HG03342 (cell line): Measurements from ENCODE around the gene ABCC11.

Source experiments
- ATAC-seq: cut with Tn5 transposase; IDR thresholded peaks from one replicate; pipeline ENCODE4 v1.9.1; 2021; ENCODE audit warnings: mild to moderate bottlenecking, moderate library complexity; ENCODE audit not compliant: unreplicated experiment

ABCC11 gene

DNA sequence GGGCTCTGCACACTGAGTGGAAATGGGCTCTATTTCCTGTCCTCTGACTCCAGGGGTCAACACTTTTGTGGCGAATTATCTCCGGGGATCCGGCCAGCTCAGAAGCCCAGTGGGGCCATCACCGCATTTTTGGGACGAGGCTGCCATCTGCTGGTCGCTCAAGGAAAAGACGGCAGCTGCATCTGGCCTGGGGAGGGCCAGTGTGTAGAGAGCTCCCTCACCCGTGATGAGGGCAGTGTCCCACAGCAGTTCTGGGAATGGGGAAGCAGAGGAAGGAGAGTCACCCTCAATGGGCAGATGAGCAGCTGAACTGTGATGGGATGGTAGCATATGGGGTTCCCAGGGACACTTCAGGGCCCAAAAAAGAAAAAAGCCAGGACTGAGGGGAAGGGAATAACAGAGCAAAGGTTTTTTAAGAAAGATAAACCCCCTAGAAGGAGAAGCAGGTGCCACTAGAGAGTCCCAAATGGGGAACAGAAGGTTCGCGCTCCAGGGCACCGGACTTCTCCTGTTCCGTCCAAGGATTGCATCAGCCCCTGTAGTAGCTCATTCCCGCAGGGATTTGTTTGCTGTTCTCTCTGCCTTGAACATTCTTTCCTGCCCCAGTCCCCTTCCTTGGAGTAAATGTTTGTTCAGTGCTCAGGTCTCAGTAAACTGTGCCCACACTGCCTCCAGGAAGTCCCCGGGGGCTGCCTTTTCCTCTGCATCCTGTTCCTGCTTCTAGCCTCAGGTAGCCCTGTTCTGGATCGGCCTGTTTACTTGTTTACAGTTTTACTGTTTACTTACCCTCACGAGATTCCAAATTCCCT is 82.2 kb downstream of the ABCC11 start:
- ATAC-seq = peak; percentile 90

DNA sequence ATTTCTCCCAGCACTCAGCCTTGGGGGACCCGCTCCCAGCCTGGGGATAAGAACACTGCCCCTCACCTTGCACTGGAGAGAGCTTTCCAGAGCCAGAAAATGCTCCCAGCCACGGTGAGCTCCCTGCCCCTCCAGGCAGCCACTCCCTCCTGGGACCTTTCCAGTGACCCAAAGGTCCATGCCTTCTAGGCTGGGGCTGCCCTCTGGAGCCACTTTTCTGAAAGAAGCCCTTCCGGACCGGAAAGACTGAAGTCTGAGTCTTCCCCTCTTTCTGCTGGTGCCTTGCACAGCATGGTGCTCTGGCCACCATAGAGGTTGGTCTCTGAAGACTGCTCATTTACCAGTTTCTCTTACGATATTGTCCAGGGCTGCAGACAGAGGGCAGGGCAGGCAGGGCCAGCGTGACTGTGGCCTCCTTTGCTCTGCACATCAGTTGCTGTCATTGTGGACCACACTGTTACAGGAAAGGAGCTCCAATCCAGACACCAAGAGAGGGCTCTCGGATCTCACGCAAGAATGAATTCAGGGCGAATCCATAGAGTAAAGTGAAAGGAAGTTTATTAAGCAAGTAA is 84.4 kb downstream of the ABCC11 start:
- ATAC-seq = no peak

DNA sequence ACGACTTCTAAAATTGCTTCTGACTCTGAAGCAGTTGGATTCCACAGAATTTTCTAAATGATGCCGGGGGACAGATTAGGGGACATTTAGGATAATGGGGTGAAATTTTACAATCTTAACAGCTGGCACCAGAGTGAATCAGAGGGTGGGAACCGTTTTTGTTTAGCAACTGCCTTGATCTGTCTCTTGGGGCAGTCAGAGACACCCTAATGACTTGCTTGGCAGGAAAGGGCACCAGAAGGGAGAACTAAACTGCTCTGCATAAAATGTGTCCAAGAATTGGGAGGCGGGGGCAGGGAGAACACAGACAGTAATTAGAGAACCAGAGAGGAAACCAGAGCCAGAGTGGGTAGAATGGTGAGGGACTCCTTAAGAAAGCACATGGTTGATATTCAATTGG is 85.4 kb downstream of the ABCC11 start:
- ATAC-seq = no peak

DNA sequence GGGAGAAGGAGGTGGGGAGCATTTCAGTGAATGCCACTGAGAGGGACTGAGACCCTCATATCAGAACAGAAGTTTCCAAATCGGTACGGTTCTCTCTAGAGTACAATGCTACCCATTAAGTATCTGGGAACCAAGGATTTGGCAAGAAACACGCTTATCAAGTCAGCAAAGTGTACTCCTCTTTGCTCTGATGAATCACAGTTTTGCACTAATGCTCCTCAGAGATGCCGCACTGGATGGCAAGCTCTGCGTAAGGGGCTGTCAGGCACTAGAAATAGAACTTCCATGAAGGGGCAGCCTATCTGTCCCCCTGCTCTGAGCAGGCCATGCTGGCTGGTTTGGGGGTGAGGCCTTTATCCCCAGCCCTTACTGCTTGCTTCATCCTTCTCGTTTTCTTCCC is 86.8 kb downstream of the ABCC11 start:
- no peak for ATAC-seq

DNA sequence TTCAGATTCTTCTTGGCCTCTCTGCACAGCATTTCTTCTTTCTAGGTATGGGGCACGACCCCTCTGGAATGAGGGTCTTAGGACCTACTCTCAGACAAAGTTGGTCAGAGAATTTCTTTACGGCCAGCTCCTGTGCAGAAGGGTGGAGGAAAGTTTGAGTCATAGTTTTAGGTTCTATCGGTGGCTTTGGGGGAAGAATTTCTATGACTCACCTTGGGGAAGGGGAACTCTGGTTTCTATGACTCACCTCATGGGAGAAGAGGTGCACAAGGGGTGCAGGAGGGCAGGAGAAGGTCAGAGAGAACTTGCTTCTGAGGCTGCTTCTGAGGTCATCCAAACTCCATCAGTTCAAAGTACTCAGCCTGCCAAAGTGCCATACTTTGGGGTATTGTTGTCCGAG is 89.0 kb downstream of the ABCC11 start:
- peak; percentile 78 for ATAC-seq

DNA sequence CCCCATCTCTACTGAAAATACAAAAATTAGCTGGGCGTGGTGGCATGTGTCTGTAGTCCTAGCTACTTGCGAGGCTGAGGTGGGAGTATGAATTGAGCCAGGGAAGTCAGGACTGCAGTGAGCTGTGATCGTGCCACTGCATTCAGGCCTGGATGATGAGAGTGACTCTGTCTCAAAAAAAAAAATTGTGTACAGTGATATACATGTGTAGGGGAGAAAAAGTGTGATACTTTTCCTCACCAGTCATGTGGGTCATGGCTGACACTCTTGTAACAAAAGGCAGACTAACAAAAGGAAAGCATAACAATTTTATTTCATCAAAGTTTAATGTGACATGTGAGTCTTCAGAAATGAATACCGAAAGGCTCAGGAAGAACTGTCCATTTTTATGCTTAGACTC is 89.5 kb downstream of the ABCC11 start:
- peak; percentile 11 for ATAC-seq

DNA sequence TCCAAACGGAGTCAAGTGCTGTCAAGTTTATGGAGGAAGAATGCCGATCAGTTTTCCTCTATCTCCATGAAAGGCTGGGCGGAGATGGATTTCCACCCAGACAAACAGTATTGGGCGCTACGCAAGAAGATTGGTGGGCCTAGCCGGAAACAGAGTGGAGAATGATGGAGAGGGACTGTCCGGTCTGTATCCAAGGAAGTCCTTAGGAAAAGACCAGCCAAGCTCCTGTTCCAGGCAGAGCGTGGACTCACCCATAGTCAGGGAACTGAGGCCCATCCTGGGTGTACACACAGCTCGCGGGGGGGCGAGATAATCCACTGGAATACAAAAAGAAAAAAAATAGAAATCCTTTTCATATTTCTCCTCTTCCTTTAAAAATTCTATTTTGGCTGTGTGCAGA is 90.0 kb downstream of the ABCC11 start:
- ATAC-seq = no peak

DNA sequence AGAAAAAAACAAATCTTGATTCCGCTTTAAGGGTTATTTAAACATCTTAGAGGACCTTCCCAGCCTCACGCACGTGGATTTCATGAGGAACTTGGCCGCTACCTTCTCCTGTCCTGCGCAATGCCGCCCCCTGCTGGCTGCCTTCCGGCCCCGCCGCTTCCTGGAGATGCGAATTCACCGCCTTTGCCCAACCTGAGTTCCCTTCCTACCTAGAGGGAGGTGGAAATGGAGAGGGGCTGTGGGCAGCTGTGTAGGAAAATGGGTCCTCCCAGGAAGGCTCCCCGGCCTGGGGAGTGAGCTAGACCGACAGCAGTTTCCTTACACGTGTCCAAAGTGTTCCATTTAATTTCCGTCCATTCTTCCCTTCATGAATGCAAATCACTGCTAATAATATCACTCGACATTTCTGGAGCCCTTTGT is 90.5 kb downstream of the ABCC11 start:
- peak; percentile 61 for ATAC-seq

DNA sequence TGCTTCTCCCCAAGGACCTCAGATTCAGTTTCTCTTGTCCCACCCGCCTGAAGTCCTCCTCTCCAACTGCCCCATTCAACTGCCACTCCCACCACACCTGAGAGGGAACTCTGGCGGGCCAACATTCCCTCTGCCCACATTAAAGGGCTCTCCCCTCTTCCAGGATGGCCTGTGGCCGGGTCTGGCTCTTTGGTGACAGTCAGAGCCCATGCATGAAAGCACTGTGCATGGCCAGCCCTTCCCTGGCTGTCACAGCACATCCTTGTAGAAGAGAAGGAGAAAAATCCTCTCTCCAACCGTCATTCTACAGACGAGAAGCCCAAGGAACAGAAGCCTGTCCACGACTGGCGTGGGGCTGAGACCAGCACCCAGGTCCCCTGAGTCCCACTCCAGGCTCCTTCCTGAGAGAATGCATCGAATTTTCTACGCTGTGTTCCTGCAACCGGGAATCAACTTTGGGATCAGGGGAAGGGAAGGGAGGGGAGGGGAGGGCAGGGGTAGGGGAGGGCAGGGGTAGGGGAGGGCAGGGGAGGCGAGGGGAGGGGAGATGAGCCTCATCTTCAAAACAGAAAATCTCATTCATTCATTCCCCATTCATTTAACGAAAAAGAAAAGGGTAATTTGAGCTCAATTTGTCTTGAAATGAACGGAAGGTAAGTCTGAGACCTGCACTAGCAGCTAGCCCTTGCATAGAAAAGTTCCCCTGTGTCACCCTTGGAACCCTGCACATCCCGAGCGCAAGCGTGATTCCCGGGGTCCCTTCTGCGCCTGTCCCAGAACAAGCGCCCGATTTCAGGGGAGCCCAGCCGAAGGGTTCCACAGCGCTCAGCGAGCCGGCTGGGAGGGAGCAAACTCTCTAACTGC is 91.2 kb downstream of the ABCC11 start, which contains the start of gene ABCC12:
Gene ABCC12 (minus strand): TSS at position 68 of the 864 bp plus-strand sequence. CDS start 9,569 bp downstream, outside the sequence.
- no peak for ATAC-seq

DNA sequence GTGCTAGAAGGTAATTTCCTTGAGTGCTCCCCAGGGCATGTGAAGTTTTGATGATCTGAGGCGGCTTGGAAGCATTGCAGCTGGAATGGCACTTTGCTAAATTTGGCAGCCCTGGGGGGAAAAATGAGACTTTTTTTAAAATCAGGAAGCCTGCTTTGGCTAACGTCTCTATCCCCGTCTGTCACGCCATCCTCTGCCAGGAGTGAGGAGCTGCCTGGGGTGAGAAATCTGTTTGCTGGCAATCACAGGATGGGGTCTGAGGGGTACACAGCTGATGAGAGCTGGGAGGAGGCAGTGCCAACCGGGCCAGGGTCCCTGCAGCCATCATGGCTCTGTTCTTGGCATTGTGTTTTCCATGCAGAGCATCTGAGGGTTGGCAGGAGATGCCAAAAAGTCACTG is 93.6 kb downstream of the ABCC11 start:
- ATAC-seq = no peak

DNA sequence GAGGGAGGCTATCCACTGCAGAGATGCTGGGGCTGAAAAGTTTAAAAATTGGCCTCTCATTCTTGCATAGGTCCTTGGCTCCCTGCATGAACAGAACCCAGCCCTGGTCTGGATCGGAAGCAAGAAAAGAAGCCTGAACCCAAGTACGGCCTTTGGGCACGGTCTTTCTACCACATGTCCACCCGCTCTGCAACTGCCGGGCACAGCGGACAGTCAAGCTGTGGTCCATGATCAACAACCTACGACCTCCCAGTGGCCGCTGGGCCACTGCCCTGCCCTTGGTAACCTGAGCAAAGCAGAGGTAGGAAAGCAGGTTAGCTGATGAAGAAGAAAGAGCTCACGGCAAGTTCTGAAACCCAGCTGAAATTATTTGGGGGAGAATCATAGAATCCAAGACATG is 95.1 kb downstream of the ABCC11 start:
- ATAC-seq = no peak

DNA sequence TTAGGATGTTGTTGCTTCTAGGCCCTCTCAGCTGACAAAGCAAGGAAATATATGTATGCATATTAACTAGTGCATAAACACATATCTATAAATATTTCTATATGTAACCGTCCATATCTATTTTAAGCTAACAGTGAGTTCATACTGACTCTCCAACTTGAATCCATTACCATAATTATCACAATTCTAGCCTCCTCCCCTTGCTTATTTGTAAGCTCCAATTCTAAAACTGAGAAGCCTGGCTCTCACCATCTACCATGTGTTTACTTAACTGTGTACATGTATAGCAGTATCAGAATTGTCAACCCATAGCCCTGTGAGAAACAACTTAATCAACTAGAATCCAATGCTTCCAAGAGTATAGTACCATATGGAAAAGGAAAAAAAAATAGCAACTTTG is 96.6 kb downstream of the ABCC11 start:
- ATAC-seq = no peak

DNA sequence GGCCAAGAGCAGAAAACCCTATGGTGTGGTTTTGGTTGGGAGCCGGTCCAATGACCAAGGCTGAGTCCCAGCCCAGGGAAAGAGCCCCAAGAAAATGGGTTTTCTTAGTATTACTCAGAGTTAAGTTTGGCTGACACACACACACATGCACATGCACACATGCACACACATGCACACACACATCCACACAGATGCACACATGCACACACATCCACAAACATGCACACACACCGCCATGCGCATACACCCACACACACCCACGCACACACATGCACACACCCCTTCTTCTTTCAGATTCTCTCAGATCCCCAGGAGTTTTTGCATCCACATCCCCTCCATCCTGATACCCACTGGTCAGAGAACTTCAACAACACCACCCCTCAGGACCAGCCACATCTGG is 100.6 kb downstream of the ABCC11 start:
- no peak for ATAC-seq

DNA sequence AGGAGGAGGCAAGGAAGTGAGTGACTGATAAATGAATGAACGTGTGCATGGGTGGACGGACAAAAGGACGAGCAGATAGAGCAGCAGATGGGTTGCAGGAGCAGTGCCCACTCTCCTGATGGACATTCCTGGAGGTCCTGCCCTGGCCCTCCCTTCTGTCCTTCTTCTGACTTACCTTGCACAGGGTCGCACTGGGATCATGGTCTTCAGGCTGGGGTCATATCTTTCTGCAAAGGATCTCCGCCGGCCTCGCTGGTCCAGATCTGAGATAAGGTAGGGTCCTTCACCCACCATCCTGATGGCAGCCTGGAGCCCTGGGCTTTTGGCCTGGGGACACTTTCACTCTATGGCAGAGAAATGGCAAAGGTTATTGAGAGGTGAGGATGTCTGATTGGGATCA is 101.2 kb downstream of the ABCC11 start:
- ATAC-seq = no peak

DNA sequence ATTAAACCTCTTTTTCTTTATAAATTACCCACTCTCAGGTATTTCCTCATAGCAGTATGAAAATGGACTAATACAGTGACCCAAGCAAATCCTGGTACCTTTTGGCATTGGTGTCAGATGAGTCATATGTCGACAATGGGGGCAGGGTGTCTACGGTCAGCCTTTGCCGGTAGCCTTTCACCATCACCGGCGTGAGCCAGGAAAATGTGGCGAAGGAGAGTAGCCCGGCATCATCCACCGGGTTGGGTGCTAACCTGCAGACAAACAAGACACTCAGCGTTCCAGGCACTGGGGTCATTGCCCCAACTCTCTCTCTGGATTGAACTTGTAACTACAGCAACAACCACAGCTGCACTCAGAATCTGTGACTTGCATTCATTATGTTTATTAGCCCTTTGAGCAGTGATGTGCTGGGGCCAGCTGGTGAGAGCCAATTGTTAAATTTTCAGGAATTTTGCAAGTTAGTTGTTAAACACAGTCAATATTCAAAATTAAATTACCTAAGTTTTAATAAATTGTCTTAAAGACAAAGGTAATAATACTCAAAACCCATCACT is 103.4 kb downstream of the ABCC11 start:
- no peak for ATAC-seq

DNA sequence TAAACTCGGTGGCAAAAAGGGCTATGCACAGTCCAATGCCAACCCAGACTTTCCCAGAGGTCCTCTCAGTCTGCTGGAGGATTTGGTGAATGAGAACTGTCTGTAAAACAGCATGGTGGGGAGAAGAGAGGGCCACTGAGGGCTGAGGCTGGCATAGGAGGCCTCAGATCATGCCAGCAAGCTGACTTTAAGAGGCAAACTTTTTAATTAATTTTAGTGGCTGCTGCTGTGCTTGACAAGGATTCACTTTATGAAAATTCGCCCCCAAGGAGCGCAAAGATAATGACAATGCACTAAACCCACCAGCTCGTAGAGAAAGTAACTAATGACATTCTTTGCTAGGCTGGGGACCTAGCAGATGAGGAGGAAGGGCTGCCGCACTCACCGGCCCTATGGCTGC is 106.5 kb downstream of the ABCC11 start:
- ATAC-seq = no peak

DNA sequence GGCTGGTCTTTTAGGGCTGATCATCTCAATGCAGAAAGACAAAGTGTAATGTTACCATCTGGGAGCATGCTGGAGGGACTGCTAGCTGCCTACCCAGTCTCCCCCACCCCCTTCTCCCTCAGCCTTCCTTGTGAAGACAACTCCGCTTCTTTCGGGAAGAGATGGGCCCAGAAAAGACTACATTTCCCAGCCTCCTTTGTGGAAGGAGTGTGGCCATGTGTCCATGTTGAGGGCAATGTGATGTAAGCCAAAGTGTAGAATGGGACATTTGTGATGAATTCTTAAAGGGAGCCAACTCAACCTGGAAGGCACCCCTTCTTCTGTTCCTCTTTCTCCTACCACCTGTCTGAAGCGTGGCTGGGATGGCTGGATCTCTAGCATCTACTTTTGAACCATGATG is 107.8 kb downstream of the ABCC11 start:
- no peak for ATAC-seq

DNA sequence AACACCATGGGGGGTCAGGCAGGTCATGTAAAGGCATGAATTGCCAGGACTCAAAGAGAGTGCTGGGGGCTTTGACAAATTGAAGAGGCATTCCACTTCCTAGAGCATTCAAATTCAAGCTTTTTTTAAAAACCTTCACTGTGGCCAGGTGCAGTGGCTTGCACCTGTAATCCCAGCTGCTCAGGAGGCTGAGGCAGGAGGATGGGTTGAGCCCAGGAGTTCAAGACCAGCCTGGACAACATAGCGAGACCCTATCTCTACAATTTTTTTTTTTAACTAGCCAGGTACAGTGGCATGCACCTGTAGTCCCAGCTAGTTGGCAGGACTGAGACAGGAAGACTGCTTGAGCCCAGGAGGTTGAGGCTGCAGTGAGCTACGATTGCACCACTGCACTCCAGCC is 108.8 kb downstream of the ABCC11 start:
- no peak for ATAC-seq

DNA sequence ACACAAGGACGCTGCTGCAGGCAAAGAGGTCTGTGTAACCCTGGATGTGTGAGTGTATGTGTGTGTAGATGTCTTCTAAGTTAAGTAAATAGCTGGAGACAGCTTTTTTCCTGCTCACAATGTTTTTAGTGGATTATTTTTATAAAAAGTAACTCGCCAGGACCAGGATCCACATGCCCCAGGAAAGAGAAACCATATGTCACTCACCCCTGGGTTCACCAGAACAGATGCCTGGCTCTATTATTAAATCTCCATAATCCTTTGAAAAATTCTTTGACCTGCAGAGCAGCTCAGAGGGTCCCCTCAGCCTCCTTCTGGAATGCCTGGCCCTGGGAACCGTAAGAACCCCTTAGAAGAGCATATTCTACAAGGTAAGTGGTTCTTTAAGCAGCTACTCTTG is 109.5 kb downstream of the ABCC11 start:
- ATAC-seq = no peak

DNA sequence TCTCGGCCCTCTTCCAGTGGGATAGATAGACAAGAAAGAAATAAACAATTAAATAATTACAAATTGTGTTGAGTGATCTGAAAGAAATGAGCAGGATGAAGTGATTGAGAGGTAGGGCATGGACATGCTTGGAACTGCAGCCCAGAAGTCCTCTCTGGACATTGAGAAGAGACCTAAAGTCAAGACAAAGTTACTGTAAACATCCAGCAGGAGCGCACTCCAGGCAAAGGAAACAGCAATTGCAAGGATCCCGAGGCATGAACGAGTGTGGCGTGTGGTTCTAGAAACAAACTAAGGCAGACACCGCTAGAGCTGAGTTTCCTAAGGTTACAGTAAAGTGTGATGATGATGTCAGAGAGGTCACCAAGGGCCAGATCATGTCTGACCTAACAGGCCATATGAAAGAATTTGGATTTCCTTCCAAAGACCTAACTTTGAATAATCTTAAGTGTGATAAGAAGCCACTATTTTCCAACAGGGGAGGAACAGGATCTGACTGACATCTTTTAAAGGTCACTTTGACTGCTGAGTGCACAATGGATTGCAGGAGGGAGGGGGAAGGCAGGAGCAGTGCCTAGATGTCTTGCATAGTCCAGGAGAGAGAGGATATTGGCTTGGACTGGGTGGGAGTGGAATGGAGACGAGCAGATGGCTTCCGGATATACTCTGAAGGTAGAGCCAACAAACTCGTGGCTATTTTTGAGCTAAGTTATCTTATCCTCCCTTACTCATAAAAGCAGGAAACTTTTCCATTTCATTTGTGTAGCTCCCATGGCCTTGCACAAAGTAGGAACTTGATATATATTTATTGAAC is 110.6 kb downstream of the ABCC11 start:
- ATAC-seq = no peak
